GM12874 (cell line): ENCODE measurements around the gene MORC3.

Source experiments
- CTCF ChIP-seq: IDR thresholded peaks from 2 replicates; pipeline ENCODE4 v1.5.1; 2011; ENCODE audit warnings: low read depth, mild to moderate bottlenecking, control low read depth, low read length, moderate library complexity; ENCODE audit not compliant: insufficient read depth

MORC3 gene

GRCh38 chr21:36403713-36404112 lies 83.7 kb downstream of the MORC3 start:
- TF ChIP-seq CTCF = no peak

GRCh38 chr21:36408568-36408967 lies 88.6 kb downstream of the MORC3 start:
- no peak for TF ChIP-seq CTCF

GRCh38 chr21:36411301-36411700 lies 91.3 kb downstream of the MORC3 start:
- no peak for TF ChIP-seq CTCF

GRCh38 chr21:36412916-36413315 lies 92.9 kb downstream of the MORC3 start:
- TF ChIP-seq CTCF = no peak

GRCh38 chr21:36415375-36415774 lies 95.4 kb downstream of the MORC3 start:
- TF ChIP-seq CTCF = no peak

GRCh38 chr21:36419241-36419640 lies 99.2 kb downstream of the MORC3 start:
- no peak for TF ChIP-seq CTCF

GRCh38 chr21:36419996-36420395 lies 100.0 kb downstream of the MORC3 start:
- TF ChIP-seq CTCF = peak; percentile 77
